Neural cell (in vitro differentiated cells): ENCODE results near the gene SYNPO2. TPM values are rescaled to one million over a fixed set of nuclear protein-coding genes. Genes with fewer than 3 reads are reported as not detected.

Experiments used
- H2AFZ ChIP-seq: fragments of 200-600, 300-800 bp; sonication (generic), shearing (Covaris generic); 2 replicates; pipeline ENCODE4 v1.6.0; 2014; ENCODE audit warnings: low read depth, mild to moderate bottlenecking, antibody characterized with exemption, low read length, moderate library complexity
- H3F3A ChIP-seq: fragments of 200-600 bp; shearing (Covaris generic); 2 replicates; pipeline ENCODE4 v1.6.1; 2016; ENCODE audit warnings: mild to moderate bottlenecking, moderate library complexity, mixed read lengths, antibody characterized with exemption, low read length; ENCODE audit not compliant: insufficient read depth, poor library complexity, severe bottlenecking
- H3K27ac ChIP-seq: fragments of 200-600, 300-800 bp; sonication (generic), shearing (Covaris generic); 2 replicates; pipeline ENCODE4 v1.5.1; 2014; ENCODE audit warnings: mild to moderate bottlenecking, low read length, moderate library complexity
- H3K27me3 ChIP-seq: fragments of 300-800, 200-600 bp; sonication (generic), shearing (Covaris generic); 2 replicates; pipeline ENCODE4 v1.6.0; 2014; ENCODE audit warnings: mild to moderate bottlenecking, low read depth, low read length, moderate library complexity; ENCODE audit not compliant: insufficient read depth
- H3K36me3 ChIP-seq: fragments of 300-800, 200-600 bp; sonication (generic), shearing (Covaris generic); 2 replicates; pipeline ENCODE4 v1.5.1; 2014; ENCODE audit warnings: mild to moderate bottlenecking, antibody characterized with exemption, low read length, moderate library complexity; ENCODE audit not compliant: insufficient read depth
- H3K4me2 ChIP-seq: fragments of 300-800, 200-600 bp; sonication (generic), shearing (Covaris generic); 2 replicates; pipeline ENCODE4 v1.6.0; 2014; ENCODE audit warnings: mild to moderate bottlenecking, low read length
- H3K4me3 ChIP-seq: fragments of 300-800, 200-600 bp; sonication (generic), shearing (Covaris generic); 2 replicates; pipeline ENCODE4 v1.5.1; 2014; ENCODE audit warnings: mild to moderate bottlenecking, low read length, moderate library complexity
- H3K79me2 ChIP-seq: fragments of 200-600 bp; shearing (Covaris generic); replicated peaks from 2 replicates; pipeline ENCODE4 v1.6.0; 2014; ENCODE audit warnings: mild to moderate bottlenecking, low read length, moderate library complexity; ENCODE audit not compliant: insufficient read depth
- H3K9ac ChIP-seq: fragments of 300-800, 200-600 bp; sonication (generic), shearing (Covaris generic); 2 replicates; pipeline ENCODE4 v1.6.1; 2016; ENCODE audit warnings: mild to moderate bottlenecking, low read length, mixed read lengths
- H3K9me2 ChIP-seq: fragments of 200-600 bp; shearing (Covaris generic); 2 replicates; pipeline ENCODE4 v1.6.1; 2016; ENCODE audit warnings: mild to moderate bottlenecking, low read length, mixed read lengths; ENCODE audit not compliant: insufficient read depth
- H3K9me3 ChIP-seq: fragments of 200-600, 300-800 bp; sonication (generic), shearing (Covaris generic); 2 replicates; pipeline ENCODE4 v1.6.1; 2016; ENCODE audit warnings: mild to moderate bottlenecking, mixed run types, low read length, moderate library complexity, mixed read lengths
- H4K20me1 ChIP-seq: fragments of 200-600 bp; shearing (Covaris generic); 2 replicates; pipeline ENCODE4 v1.6.1; 2016; ENCODE audit warnings: mild to moderate bottlenecking, mixed run types; ENCODE audit not compliant: insufficient read depth
- EP300 ChIP-seq: fragments of 450-650 bp; conservative IDR thresholded peaks from 2 replicates; pipeline ENCODE4 v1.6.1; 2014; ENCODE audit warnings: antibody characterized with exemption, mild to moderate bottlenecking, moderate library complexity; ENCODE audit not compliant: poor library complexity, severe bottlenecking
- EZH2 ChIP-seq: fragments of 200-600, 300-800 bp; shearing (Covaris generic), sonication (generic); IDR thresholded peaks from 2 replicates; pipeline ENCODE4 v1.6.1; 2014; ENCODE audit warnings: antibody characterized with exemption, low read length, borderline replicate concordance, mild to moderate bottlenecking; ENCODE audit not compliant: insufficient read depth, poor library complexity, severe bottlenecking
- MXI1 ChIP-seq: fragments of 450-650 bp; conservative IDR thresholded peaks from 2 replicates; pipeline ENCODE4 v1.6.1; 2014; ENCODE audit warnings: antibody characterized with exemption, mild to moderate bottlenecking; ENCODE audit not compliant: poor library complexity, severe bottlenecking
- POLR2AphosphoS5 ChIP-seq: IDR thresholded peaks from 2 replicates; pipeline ENCODE4 v1.6.1; 2012
- RAD21 ChIP-seq: fragments of 450-650 bp; conservative IDR thresholded peaks from 2 replicates; pipeline ENCODE4 v1.6.1; 2014; ENCODE audit warnings: antibody characterized with exemption, mild to moderate bottlenecking, moderate library complexity
- SMC3 ChIP-seq: fragments of 450-650 bp; conservative IDR thresholded peaks from 2 replicates; pipeline ENCODE4 v1.6.1; 2014; ENCODE audit warnings: antibody characterized with exemption, mild to moderate bottlenecking, moderate library complexity; ENCODE audit not compliant: poor library complexity
- TAF1 ChIP-seq: IDR thresholded peaks from 2 replicates; pipeline ENCODE4 v1.6.1; 2012; ENCODE audit warnings: low read depth
- polyA plus RNA-seq: library from polyadenylated mRNA; depleted of rRNA; stranded (reverse); fragments of >200 nt; gene quantifications from 2 replicates; pipeline ENCODE4 v1.2.3, GENCODE V29; 2014
- TF ChIP-seq, protein P1 (sequence below): IDR thresholded peaks from 2 replicates; pipeline ENCODE4 v1.6.1; 2012; ENCODE audit warnings: borderline replicate concordance
- TF ChIP-seq, protein P2 (sequence below): fragments of 450-650 bp; IDR thresholded peaks from 2 replicates; pipeline ENCODE4 v1.5.1; 2014; ENCODE audit warnings: antibody characterized with exemption, mild to moderate bottlenecking, moderate library complexity; ENCODE audit not compliant: poor library complexity, severe bottlenecking

Gene SYNPO2
- polyA plus RNA-seq, 1 donor from 2014 or later, result 0.14 TPM

DNA sequence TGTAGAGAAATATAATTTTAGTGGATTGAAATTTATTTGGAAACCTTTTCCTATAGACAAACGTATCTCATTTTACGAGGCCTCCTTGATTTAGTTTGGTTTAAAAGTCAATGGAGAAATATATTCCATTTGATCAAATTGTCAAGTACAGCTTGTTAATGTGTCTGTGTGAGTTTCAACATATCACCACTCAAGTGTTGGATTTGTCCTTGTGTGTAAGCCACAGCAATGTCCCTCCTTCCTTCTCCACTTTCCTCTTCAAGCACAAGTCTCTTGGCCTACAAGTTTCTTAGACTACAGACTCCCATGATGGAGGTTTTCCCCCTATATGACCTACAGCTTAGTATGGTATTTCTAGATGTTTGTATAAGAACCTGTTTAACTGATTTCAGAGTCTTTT lies 104.7 kb downstream of the SYNPO2 start:
- Histone ChIP-seq H3K9me2 (no peaks in the 10 kb centered on the region), H3K4me3 (no peak overlapping the region), H3K79me2 (no peaks in the 10 kb centered on the region), H3K9ac (no peak overlapping the region), H4K20me1 (no peaks in the 10 kb centered on the region), H3K27ac (no peak overlapping the region), H3F3A (no peaks in the 10 kb centered on the region), H3K36me3 (no peaks in the 10 kb centered on the region), H2AFZ (no peak overlapping the region), H3K4me2 (no peak overlapping the region), H3K9me3 (no peaks in the 10 kb centered on the region), H3K27me3 (no peaks in the 10 kb centered on the region)
- no peak for TF ChIP-seq POLR2AphosphoS5
- no peak for TF ChIP-seq MXI1
- TF ChIP-seq EZH2, result no peak
- TF ChIP-seq TAF1, result no peak
- TF ChIP-seq, protein P1, sequence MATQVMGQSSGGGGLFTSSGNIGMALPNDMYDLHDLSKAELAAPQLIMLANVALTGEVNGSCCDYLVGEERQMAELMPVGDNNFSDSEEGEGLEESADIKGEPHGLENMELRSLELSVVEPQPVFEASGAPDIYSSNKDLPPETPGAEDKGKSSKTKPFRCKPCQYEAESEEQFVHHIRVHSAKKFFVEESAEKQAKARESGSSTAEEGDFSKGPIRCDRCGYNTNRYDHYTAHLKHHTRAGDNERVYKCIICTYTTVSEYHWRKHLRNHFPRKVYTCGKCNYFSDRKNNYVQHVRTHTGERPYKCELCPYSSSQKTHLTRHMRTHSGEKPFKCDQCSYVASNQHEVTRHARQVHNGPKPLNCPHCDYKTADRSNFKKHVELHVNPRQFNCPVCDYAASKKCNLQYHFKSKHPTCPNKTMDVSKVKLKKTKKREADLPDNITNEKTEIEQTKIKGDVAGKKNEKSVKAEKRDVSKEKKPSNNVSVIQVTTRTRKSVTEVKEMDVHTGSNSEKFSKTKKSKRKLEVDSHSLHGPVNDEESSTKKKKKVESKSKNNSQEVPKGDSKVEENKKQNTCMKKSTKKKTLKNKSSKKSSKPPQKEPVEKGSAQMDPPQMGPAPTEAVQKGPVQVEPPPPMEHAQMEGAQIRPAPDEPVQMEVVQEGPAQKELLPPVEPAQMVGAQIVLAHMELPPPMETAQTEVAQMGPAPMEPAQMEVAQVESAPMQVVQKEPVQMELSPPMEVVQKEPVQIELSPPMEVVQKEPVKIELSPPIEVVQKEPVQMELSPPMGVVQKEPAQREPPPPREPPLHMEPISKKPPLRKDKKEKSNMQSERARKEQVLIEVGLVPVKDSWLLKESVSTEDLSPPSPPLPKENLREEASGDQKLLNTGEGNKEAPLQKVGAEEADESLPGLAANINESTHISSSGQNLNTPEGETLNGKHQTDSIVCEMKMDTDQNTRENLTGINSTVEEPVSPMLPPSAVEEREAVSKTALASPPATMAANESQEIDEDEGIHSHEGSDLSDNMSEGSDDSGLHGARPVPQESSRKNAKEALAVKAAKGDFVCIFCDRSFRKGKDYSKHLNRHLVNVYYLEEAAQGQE, result no peak
- TF ChIP-seq SMC3, result no peak
- no peak for TF ChIP-seq EP300
- TF ChIP-seq, protein P2, sequence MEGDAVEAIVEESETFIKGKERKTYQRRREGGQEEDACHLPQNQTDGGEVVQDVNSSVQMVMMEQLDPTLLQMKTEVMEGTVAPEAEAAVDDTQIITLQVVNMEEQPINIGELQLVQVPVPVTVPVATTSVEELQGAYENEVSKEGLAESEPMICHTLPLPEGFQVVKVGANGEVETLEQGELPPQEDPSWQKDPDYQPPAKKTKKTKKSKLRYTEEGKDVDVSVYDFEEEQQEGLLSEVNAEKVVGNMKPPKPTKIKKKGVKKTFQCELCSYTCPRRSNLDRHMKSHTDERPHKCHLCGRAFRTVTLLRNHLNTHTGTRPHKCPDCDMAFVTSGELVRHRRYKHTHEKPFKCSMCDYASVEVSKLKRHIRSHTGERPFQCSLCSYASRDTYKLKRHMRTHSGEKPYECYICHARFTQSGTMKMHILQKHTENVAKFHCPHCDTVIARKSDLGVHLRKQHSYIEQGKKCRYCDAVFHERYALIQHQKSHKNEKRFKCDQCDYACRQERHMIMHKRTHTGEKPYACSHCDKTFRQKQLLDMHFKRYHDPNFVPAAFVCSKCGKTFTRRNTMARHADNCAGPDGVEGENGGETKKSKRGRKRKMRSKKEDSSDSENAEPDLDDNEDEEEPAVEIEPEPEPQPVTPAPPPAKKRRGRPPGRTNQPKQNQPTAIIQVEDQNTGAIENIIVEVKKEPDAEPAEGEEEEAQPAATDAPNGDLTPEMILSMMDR, result no peak
- no peak for TF ChIP-seq RAD21

DNA sequence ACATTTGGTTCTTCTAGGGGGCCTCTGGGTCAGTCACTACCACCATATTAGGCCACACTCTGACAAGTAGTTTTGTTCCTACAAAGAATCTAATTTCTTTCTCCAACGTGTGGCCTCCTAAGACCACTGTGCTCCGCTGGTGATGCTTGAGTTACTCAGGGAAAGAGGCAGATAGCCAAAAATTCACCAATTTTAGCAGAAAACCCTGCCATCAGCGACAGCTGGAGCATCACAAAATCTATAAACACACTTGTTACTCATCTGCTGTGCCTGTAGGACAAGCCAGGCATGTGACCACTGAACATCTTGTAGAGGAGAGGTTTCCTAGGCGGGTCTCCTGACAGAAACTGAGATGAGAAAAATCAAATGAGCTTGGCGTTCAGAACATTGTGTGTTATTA lies 105.4 kb downstream of the SYNPO2 start:
- Histone ChIP-seq H4K20me1 (no peaks in the 10 kb centered on the region), H2AFZ (no peak overlapping the region), H3K9me3 (no peaks in the 10 kb centered on the region), H3K9ac (no peak overlapping the region), H3F3A (no peaks in the 10 kb centered on the region), H3K9me2 (no peaks in the 10 kb centered on the region), H3K27ac (no peak overlapping the region), H3K4me2 (no peak overlapping the region), H3K4me3 (no peak overlapping the region), H3K27me3 (no peaks in the 10 kb centered on the region), H3K79me2 (no peaks in the 10 kb centered on the region), H3K36me3 (no peaks in the 10 kb centered on the region)
- TF ChIP-seq RAD21 (no peak), POLR2AphosphoS5 (no peak), TAF1 (no peak), MXI1 (no peak), SMC3 (no peak), EP300 (no peak), EZH2 (no peak)
- TF ChIP-seq, protein P2, result no peak
- TF ChIP-seq, protein P1, result no peak
